NCI-H774 (cell line): Measurements from ENCODE around the gene HSPA1A.
"Not testable (repeated sequence)": the region's sequence is repeated elsewhere in the genome, so short reads cannot be mapped to it uniquely, and the experiment has no call there.

Source experiments
- DNase-seq: peaks from one replicate; lab custom pipeline; 2025; lab: John Stamatoyannopoulos, UW

HSPA1A gene

DNA sequence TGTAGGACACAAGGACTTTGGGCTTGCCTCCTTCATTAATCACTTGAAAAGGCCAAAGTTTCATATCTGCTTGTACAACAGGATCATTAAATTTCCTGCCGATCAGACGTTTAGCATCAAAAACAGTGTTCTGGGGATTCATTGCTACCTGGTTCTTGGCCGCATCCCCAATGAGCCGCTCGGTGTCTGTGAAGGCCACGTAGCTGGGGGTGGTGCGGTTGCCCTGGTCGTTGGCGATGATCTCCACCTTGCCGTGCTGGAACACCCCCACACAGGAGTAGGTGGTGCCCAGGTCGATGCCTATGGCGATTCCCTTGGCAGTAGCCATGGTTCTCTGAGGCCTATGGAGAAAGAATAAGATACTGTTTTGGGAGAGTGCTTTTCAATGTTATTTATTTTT is 3.7 kb upstream of the HSPA1A start:
- DNase-seq, result no peak

DNA sequence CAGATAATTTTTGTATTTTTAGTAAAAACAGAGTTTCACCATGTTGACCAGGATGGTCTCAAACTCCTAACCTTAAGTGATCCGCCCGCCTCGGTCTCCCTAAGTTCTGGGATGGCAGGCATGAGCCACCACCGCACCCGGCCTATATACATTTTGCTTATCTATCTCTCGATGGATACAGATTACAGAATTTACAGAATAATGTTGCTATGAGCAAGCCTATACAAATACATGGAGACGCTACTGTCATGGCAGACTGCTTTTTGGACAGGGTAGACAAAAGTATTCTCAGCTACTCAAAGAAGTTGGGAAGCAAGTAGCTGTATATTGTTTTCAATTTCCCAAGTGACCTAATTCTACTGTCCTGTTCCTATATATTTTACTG is 1.9 kb upstream of the HSPA1A start:
- DNase-seq, result no peak

DNA sequence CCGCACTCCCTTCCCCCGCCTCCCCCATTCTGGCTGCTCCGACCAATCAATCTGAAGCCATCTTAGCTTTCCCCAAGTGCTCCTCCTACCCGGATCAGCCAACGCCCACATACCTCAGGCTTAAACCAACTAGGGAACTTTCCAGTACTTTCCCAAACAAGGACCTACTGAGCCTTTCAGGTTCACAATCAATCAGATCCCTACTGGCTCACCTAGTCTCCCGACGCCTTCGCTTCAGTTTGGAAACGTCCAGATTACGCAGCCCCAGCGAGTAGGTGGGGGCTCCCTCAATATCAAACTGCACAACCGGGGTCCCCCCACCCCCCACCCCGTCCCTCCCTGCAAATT is 692 bp upstream of the HSPA1A start:
- DNase-seq, result peak; percentile 89

DNA sequence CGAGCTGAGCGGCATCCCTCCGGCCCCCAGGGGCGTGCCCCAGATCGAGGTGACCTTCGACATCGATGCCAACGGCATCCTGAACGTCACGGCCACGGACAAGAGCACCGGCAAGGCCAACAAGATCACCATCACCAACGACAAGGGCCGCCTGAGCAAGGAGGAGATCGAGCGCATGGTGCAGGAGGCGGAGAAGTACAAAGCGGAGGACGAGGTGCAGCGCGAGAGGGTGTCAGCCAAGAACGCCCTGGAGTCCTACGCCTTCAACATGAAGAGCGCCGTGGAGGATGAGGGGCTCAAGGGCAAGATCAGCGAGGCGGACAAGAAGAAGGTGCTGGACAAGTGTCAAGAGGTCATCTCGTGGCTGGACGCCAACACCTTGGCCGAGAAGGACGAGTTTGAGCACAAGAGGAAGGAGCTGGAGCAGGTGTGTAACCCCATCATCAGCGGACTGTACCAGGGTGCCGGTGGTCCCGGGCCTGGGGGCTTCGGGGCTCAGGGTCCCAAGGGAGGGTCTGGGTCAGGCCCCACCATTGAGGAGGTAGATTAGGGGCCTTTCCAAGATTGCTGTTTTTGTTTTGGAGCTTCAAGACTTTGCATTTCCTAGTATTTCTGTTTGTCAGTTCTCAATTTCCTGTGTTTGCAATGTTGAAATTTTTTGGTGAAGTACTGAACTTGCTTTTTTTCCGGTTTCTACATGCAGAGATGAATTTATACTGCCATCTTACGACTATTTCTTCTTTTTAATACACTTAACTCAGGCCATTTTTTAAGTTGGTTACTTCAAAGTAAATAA is 2.0 kb downstream of the HSPA1A start:
- DNase-seq, result not testable (repeated sequence)

DNA sequence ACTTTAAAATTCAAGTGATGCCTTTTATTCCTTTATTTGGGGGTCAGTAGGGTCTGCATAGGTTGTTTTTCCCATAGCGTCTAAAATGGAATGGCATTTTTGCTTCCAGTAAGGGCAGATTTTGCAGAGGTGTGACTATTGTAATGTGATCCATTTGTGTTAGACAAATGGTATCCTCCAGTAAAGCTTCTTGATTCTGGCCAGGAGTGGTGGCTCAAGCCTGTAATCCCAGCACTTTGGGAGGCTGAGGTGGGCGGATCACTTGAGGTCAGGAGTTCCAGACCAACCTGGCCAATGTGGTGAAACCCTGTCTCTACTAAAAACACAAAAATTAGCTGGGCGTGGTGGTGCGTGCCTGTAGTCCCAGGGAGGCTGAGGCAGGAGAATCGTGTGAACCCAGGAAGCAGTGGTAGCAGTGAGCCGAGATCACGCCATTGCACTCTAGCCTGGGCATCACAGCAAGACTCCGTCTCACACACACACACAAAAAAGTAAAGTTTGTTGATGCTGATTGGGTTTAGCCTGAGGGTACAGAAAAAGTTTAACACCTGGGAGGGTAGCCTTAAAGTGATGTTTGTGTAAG is 2.7 kb downstream of the HSPA1A start:
- not testable (repeated sequence) for DNase-seq

DNA sequence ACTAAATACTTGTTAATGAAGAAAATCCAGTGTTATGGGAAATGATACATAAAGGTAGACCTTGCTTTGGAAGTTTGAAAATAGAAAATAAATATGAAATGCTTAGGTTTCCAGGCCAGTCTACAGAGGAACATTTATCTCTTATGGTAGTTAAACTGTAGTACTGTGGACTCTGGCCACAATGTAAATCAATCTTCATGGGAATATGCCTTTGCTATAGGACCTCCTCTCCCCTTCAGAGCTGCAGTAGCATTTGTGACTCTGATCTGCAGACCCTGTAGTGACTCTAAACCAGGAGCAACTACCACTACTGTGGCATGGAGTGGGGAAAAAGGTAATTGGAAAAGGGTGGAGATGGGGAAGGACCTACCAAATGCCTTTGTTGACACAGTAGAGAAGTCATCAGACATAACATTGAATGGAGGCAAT is 4.5 kb downstream of the HSPA1A start:
- no peak for DNase-seq

DNA sequence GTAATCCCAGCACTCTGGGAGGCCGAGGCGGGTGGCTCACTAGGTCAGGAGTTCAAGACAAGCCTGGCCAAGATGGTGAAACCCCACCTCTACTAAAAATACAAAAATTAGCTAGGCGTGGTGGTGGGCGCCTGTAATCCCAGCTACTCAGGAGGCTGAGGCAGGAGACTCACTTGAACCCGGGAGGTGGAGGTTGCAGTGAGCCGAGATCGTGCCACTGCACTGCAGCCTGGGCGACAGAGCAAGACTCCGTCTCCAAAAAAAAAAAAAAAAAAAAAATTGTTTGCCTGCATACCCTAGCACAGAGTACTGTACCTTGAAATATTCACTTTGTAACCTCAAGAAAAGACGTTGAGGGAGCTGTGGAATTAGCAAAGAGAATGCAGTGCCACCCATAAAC is 5.1 kb downstream of the HSPA1A start:
- DNase-seq, result not testable (repeated sequence)

DNA sequence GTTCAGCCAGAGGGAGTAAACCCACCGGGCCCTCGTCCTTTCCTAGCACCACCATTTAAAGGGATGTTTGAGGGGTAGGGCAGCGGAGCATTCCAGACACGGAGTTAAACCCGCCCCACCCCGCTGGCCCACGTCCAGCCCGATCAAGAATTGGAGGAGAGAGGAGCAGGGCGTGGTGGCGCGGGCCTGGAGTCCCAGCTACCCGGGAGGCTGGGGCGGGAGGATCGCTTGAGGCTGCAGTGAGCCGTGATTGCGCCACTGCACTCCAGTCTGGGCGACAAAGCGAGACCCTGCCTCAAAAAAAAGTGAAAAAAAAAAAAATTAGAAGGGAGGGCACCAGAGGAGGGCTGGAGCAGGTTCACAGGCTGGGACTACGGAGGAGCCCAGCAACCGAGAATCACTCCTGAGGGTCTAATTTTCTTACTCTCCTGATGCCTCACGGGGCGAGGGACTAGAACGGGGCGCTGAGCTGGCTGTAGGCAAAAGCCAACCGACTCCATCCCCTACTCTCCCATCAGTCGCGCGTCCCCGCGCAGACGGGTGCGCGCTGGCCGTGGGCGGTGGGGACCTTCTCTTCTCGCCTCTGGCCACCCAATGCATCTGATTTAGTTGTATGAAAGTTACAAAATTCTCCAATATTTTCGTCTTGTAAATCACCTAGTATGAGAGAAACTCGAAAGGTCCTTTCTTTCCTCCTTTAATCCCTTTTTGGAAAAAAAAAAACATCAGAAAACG is 6.1 kb downstream of the HSPA1A start:
- peak; percentile 21 for DNase-seq

DNA sequence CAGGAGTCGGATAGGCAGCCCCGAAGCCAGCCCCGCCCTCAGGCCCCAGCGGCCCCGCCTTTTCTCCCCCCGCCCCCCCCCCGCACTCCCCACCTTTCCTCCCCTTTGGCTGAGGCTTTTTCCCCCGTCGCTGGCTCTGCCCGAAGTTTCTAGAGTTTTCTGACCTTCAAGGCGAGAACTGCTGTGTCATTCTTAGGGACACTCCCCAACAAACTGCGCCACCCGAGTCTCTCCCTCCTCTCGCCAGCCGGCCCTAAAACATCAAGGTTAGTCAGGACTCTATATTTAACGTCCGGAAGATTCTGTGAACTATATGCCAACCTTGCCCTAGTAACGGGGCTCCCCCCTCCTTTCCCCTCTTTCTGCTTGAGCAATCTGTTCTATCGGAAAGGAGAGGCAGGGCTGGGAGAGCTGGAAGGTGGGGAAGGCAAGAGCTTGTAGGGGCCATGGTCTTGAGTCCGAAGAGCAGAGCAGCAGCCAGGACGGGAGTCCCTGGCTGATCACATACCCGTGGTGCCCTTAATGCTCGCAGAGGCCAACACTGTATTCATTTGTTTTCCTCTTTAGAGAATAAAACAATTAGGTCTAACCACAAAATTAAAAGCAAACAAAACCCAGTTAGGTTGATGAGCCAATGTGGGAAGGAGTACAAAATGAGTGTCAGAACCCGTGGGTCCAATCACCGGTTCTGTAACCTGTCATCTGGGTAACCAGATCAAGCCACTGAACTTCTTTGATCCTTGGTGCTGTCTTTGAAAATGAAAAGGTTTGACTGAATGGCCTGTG is 6.9 kb downstream of the HSPA1A start:
- DNase-seq, result no peak

DNA sequence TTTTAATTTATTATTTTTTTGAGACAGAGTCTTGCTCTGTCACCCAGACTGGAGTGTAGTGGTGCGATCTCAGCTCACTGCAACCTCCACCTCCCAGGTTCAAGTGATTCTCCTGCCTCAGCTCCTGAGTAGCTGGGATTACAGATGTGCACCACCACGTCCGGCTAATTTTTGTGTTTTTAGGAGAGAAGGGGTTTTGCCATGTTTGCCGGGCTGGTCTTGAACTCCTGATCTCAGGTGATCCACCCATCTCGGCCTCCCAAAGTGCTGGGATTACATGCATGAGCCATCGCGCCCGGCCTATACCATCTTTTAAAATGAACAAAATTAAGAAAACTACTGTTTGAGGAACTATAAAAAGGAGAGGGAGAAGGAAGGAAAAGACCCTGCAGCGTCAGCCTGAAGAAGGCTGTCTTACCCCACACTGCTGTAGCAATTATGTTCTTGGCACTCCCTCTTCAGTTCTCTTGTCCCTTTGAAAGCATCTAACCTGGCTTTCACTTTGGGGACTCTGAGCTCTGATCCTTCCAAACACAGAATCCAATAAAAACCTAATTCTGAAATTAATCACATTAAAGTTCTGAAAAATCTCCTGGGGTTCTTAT is 8.4 kb downstream of the HSPA1A start:
- not testable (repeated sequence) for DNase-seq

DNA sequence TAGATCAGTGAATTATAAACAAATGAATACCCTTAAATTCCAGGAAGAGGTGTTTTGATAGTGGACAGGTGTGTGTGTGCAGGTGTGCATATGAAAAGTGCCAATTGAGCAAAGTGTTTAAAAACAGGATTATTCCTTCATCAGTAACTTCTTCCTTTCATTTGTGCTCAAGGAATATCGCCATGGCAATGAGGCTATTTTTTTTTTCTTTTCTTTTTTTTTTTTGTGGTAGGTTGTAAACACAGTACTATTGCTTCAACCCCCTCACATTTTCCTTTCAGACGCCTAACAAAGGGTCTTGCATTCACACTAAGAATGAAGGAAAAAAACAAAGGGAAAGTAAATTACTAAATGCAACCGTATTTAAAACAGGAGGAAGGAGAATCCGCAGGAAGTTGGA is 10.2 kb downstream of the HSPA1A start:
- DNase-seq, result no peak

DNA sequence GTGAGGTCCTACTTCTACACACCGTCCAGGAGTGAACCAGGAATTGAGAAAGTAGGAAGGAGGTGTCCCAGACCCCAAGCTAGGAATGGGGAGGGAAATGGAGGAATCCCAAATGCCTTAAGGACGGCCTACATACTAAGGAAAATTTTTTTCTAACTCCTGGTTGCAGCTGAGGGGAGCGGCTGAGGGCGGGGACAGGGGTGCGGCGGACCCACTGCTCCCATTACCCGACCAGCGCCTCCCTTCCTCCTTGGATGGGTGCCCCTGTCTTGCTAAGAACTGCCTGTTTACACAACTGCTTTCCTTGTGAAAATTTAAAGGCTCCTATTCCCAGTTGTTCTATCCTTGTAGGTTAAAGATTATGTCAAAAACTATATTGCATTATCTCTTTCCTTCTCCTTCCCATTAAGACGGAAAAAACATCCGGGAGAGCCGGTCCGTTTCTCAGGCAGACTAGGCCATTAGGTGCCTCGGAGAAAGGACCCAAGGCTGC is 11.5 kb downstream of the HSPA1A start:
- DNase-seq, result no peak

DNA sequence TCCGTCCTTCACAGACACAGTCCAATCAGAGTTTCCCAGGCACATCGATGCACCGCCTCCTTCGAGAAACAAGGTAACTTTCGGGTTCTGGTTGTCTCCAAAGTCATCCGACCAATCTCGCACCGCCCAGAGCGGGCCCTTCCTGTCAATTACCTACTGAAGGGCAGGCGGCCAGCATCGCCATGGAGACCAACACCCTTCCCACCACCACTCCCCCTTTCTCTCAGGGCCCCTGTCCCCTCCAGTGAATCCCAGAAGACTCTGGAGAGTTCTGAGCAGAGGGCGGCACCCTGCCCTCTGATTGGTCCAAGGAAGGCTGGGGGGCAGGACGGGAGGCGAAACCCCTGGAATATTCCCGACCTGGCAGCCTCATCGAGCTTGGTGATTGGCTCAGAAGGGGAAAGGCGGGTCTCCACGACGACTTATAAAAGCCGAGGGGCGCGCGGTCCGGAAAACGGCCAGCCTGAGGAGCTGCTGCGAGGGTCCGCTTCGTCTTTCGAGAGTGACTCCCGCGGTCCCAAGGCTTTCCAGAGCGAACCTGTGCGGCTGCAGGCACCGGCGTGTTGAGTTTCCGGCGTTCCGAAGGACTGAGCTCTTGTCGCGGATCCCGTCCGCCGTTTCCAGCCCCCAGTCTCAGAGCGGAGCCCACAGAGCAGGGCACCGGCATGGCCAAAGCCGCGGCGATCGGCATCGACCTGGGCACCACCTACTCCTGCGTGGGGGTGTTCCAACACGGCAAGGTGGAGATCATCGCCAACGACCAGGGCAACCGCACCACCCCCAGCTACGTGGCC is 12.1 kb downstream of the HSPA1A start, which contains the start of gene HSPA1B:
Gene HSPA1B (plus strand): TSS at position 453 of the 794 bp plus-strand sequence. CDS start 213 bp downstream, at position 666.
- peak; percentile 97 for DNase-seq

DNA sequence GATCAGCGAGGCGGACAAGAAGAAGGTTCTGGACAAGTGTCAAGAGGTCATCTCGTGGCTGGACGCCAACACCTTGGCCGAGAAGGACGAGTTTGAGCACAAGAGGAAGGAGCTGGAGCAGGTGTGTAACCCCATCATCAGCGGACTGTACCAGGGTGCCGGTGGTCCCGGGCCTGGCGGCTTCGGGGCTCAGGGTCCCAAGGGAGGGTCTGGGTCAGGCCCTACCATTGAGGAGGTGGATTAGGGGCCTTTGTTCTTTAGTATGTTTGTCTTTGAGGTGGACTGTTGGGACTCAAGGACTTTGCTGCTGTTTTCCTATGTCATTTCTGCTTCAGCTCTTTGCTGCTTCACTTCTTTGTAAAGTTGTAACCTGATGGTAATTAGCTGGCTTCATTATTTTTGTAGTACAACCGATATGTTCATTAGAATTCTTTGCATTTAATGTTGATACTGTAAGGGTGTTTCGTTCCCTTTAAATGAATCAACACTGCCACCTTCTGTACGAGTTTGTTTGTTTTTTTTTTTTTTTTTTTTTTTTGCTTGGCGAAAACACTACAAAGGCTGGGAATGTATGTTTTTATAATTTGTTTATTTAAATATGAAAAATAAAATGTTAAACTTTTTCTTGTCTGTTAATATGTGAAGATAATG is 14.4 kb downstream of the HSPA1A start:
- DNase-seq, result no peak

DNA sequence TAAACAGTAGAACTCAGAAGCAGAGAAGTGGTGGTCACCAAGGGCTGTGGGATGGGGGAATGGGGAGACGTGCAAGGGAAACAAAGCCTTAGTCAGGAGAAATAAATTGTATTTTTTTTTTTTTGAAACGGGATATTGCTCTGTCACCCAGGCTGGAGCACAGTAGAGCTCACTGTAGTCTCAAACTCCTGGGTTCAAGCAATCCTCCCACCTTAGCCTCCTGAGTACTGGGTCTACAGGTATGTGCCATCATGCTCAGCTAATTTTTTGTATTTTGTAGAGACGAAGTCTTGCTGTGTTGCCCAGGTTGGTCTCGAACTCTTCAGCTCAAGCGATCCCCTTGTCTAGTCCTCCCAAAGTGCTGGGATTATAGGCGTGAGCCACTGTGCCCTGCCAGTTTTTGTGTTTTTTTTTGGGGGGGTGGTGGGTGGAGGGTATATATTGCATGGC is 15.6 kb downstream of the HSPA1A start:
- no peak for DNase-seq

DNA sequence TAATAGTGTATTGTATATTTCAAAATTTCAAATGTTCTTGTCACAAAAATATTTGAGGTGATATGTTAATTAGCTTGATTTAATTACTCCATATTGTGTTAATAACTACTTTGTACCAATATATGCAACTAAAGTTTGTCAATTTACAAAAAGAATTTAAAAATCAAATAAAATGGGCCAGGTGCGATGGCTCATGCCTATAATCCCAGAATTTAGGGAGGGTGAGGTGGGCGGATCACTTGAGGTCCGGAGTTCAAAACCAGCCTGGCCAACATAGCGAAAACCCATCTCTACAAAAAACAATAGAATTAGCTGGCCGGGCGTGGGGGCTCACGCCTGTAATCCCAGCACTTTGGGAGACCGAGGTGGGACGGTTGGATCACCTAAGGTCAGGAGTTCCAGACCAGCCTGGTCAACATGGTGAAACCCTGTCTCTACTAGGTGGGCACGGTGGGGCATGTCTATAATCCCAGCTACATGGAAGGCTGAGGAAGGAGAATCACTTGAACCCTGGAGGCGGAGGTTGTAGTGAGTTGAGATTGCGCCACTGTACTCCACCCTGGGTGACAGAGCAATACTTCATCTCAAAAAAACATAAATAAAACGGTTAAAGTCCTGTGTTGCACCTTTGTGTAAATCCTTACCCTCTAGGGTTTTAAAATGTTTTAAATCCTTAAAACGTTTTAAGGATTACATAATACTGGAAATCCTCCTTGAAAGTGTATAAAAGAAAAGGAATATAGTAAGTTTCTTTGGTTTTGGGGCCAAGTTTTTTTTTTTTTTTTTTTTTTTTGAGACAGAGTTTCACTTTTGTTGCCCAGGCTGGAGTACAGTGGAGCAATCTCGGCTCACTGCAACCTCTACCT is 16.2 kb downstream of the HSPA1A start:
- DNase-seq, result no peak

DNA sequence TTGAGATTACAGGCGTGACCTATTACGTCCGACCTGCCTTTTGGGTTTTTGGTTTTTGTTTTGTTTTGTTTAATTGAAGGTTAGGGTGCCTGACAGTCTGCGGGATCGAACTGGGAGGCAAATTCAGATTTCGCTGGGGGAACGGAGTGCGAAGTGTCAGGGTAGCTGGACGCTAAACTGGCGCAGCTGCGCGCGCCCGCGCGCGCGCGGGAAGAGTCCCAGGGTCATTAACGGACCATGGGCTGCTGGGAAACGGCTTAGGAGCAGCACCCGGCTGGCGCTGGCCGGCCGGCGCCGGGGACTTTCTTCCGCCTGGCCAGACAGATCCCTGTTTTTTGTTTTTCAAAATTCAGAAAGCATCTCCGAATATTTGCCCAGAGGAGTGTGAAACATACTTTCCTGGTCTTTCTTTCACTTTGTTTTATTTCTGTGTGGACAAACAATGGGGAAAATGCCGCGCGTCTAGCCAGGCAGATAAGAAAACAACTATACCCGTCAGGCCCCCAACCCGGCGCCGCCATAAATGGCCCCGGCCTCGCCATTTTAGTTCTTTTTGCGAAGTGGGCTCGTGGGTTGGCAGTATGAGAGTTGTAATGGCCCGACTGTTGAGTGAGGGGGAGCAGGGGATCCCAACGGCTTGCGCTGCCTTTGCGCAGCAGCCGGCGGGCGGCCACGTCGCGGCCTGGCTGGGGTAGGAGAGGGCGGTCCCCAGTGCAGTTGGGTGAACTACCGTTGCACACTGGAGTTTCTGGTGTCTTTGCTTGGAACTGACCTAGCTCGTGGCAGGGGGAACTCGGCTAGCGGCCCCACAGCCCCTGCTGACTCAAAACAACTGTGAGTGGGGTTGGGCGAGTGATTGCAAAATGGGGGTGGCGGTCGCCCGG is 19.3 kb downstream of the HSPA1A start:
- peak; percentile 91 for DNase-seq

DNA sequence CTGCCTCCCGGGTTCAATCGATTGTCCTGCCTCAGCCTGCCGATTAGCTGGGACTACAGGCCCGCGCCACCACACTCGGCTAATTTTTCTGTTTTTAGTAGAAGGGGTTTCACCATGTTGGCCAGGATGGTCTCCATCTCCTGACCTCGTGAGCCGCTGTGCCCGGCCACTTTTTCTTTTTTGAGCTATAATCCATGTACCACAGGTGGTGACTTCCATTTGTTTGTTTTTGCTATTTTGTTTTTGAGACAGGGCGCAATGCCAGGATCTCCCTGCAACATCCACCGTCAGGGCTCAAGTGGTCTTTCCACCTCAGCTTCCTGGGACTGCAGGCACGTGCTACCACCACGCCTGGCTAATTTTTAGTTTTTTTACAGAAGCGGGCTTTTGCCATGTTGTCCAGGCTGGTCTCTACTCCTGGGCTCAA is 20.7 kb downstream of the HSPA1A start:
- no peak for DNase-seq
